Tibial nerve (tissue), 3 donors: ENCODE results near the gene INHA.

Experiments used
- POLR2A ChIP-seq, 2 donors: fragments of 450-650 bp; IDR thresholded peaks; one replicate each; pipeline ENCODE4 v1.6.1; 2017; ENCODE audit warnings: antibody characterized with exemption in 2 of 2, mild to moderate bottlenecking in 2 of 2, moderate library complexity in 2 of 2
- TF ChIP-seq, protein P1 (sequence below), 5 experiments: fragments of 200-600 bp in 3 of 5; fragments of 450-650 bp in 2 of 5; sonication (generic) in 3 of 5; IDR thresholded peaks; one replicate each; pipeline ENCODE4 v1.5.1; 2016 to 2019; ENCODE audit warnings: antibody characterized with exemption in 5 of 5, mild to moderate bottlenecking in 3 of 5, moderate library complexity in 2 of 5

DNA sequence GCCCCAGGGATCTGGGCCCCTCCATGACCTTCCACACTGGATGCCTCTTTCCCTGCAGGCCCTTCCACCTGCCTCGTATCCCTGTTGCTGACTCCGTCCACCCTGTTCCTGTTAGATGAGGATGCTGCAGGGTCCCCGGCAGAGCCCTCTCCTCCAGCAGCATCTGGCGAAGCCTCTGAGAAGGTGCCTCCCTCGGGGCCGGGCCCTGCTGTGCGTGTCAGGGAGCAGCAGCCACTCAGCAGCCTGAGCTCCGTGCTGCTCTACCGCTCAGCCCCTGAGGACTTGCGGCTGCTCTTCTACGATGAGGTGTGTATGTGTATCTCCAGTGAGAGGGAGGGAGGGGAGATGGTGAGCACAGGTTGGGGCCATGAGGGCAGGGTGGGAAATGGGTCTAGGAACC is 42.9 kb downstream of the INHA start:
- TF ChIP-seq, protein P1, sequence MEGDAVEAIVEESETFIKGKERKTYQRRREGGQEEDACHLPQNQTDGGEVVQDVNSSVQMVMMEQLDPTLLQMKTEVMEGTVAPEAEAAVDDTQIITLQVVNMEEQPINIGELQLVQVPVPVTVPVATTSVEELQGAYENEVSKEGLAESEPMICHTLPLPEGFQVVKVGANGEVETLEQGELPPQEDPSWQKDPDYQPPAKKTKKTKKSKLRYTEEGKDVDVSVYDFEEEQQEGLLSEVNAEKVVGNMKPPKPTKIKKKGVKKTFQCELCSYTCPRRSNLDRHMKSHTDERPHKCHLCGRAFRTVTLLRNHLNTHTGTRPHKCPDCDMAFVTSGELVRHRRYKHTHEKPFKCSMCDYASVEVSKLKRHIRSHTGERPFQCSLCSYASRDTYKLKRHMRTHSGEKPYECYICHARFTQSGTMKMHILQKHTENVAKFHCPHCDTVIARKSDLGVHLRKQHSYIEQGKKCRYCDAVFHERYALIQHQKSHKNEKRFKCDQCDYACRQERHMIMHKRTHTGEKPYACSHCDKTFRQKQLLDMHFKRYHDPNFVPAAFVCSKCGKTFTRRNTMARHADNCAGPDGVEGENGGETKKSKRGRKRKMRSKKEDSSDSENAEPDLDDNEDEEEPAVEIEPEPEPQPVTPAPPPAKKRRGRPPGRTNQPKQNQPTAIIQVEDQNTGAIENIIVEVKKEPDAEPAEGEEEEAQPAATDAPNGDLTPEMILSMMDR (IDR thresholded peaks at IDR 0.05): no peak
- no peak for TF ChIP-seq POLR2A (IDR thresholded peaks at IDR 0.05)
